H1 (cell line): ENCODE results near the gene L3MBTL4. TPM values are rescaled to one million over a fixed set of nuclear protein-coding genes. Genes with fewer than 3 reads are reported as not detected.

Source experiments
- CTCF ChIA-PET: fragments of 300-600 bp; sonication (Branson Sonifier 250); formaldehyde crosslinking; loops from one replicate; lab custom pipeline; 2021; ENCODE audit not compliant: partially characterized antibody; lab: Charles Lee
- POLR2A ChIA-PET: fragments of 300-600 bp; sonication (Branson Sonifier 250); formaldehyde crosslinking; loops from one replicate; lab custom pipeline; 2021; ENCODE audit warnings: inconsistent platforms; ENCODE audit not compliant: partially characterized antibody; lab: Charles Lee
- DNase-seq, 2 experiments: peaks; one replicate each; pipeline versions ENCODE4 v3.0.0 to v3.0.0-alpha.2; 2010 to 2022; ENCODE audit warnings: low spot score in 2 of 2, low read depth in 1 of 2, mixed read lengths in 1 of 2
- FAIRE-seq: peaks from 2 replicates; lab custom pipeline; 2011; peaks lifted over from hg19 to GRCh38; lab: Jason Lieb, UNC
- H2AFZ ChIP-seq: 2 replicates; pipeline ENCODE4 v1.8.1; 2012; ENCODE audit warnings: low read length, inconsistent platforms
- H2AK5ac ChIP-seq: 2 replicates; pipeline ENCODE4 v1.6.1; 2013; ENCODE audit warnings: low read depth, low read length
- H2BK120ac ChIP-seq: replicated peaks from 2 replicates; pipeline ENCODE3; 2013; ENCODE audit warnings: low read depth, low read length, inconsistent platforms
- H2BK12ac ChIP-seq: 2 replicates; pipeline ENCODE4 v1.6.1; 2013; ENCODE audit warnings: low read depth, low read length
- H2BK15ac ChIP-seq: 2 replicates; pipeline ENCODE4 v1.6.1; 2013; ENCODE audit warnings: low read length
- H2BK20ac ChIP-seq: 2 replicates; pipeline ENCODE4 v1.6.1; 2013; ENCODE audit warnings: low read length
- H2BK5ac ChIP-seq: 2 replicates; pipeline ENCODE4 v1.6.1; 2013; ENCODE audit warnings: low read depth, low read length
- H3K14ac ChIP-seq: 2 replicates; pipeline ENCODE4 v1.6.1; 2013; ENCODE audit warnings: inconsistent platforms; ENCODE audit not compliant: insufficient read length
- H3K18ac ChIP-seq: 2 replicates; pipeline ENCODE4 v1.6.1; 2013; ENCODE audit warnings: low read length; ENCODE audit errors: extremely low read depth
- H3K23ac ChIP-seq: 2 replicates; pipeline ENCODE4 v1.6.1; 2013; ENCODE audit warnings: inconsistent platforms; ENCODE audit not compliant: insufficient read length
- H3K23me2 ChIP-seq: 2 replicates; pipeline ENCODE4 v1.6.1; 2013; ENCODE audit warnings: low read depth, low read length
- H3K27ac ChIP-seq: 2 replicates; pipeline ENCODE4 v1.6.1; 2011; ENCODE audit warnings: low read depth, low read length, inconsistent platforms
- H3K27me3 ChIP-seq, 4 experiments: replicated peaks in 1 of 4; 1 replicate in 1 of 4; 2 replicates in 3 of 4; pipeline versions ENCODE4 v1.6.1 to v1.8.1; 2011 to 2013; ENCODE audit warnings: low read length in 3 of 4, mild to moderate bottlenecking in 3 of 4, inconsistent platforms in 2 of 4, mixed read lengths in 2 of 4, moderate library complexity in 1 of 4; ENCODE audit not compliant: control insufficient read depth in 3 of 4, insufficient read depth in 3 of 4; ENCODE audit errors: extremely low read depth in 1 of 4
- H3K36me3 ChIP-seq, 4 experiments: 2 replicates each; pipeline versions ENCODE4 v1.6.1 to v1.8.1; 2011 to 2013; ENCODE audit warnings: mild to moderate bottlenecking in 4 of 4, low read length in 3 of 4, moderate library complexity in 2 of 4, control low read depth in 1 of 4, inconsistent platforms in 1 of 4; ENCODE audit not compliant: insufficient read depth in 4 of 4, control insufficient read depth in 2 of 4
- H3K4ac ChIP-seq: replicated peaks from 2 replicates; pipeline ENCODE3; 2013; ENCODE audit warnings: low read length, low read depth, mixed read lengths, inconsistent platforms; ENCODE audit not compliant: insufficient read length
- H3K4me1 ChIP-seq, 4 experiments: replicated peaks in 1 of 4; 1 replicate in 1 of 4; 2 replicates in 3 of 4; pipeline versions ENCODE4 v1.6.1 to v1.8.1; 2011 to 2013; ENCODE audit warnings: low read length in 3 of 4, inconsistent platforms in 2 of 4, mixed read lengths in 1 of 4; ENCODE audit not compliant: insufficient read depth in 4 of 4, control insufficient read depth in 3 of 4
- H3K4me2 ChIP-seq, 2 experiments: 2 replicates each; pipeline versions ENCODE4 v1.6.1 to v1.8.1; 2011 to 2013; ENCODE audit warnings: low read depth in 2 of 2, low read length in 2 of 2, control low read depth in 1 of 2, inconsistent platforms in 1 of 2, mild to moderate bottlenecking in 1 of 2; ENCODE audit not compliant: insufficient read depth in 1 of 2
- H3K4me3 ChIP-seq, 4 experiments: fragments of 200-600, 300-600 bp in 1 of 4; sonication (generic), shearing (Covaris generic), sonication (Bioruptor Twin) in 1 of 4; 2 replicates each; pipeline versions ENCODE4 v1.5.1 to v1.8.1; 2011 to 2016; ENCODE audit warnings: low read length in 4 of 4, low read depth in 3 of 4, control low read depth in 2 of 4, inconsistent platforms in 2 of 4, mild to moderate bottlenecking in 2 of 4, mixed read lengths in 1 of 4, moderate library complexity in 1 of 4; ENCODE audit not compliant: insufficient read depth in 2 of 4; ENCODE audit errors: extremely low read depth in 1 of 4
- H3K56ac ChIP-seq: replicated peaks from 2 replicates; pipeline ENCODE3; 2013; ENCODE audit warnings: low read depth, mild to moderate bottlenecking, mixed read lengths, low read length, inconsistent platforms; ENCODE audit not compliant: insufficient read length
- H3K79me1 ChIP-seq: 2 replicates; pipeline ENCODE4 v1.6.1; 2013; ENCODE audit warnings: low read depth, low read length, control low read depth
- H3K79me2 ChIP-seq, 2 experiments: 2 replicates each; pipeline versions ENCODE4 v1.6.1 to v1.8.1; 2012 to 2013; ENCODE audit warnings: low read length in 2 of 2, mild to moderate bottlenecking in 2 of 2, inconsistent platforms in 1 of 2; ENCODE audit not compliant: insufficient read depth in 2 of 2, control insufficient read depth in 1 of 2
- H3K9ac ChIP-seq, 4 experiments: replicated peaks in 1 of 4; 1 replicate in 1 of 4; 2 replicates in 3 of 4; pipeline versions ENCODE4 v1.6.1 to v1.8.1; 2011 to 2013; ENCODE audit warnings: low read depth in 3 of 4, low read length in 3 of 4, control low read depth in 2 of 4, mild to moderate bottlenecking in 2 of 4, moderate library complexity in 2 of 4, inconsistent platforms in 1 of 4; ENCODE audit errors: extremely low read depth in 1 of 4
- H3K9me3 ChIP-seq, 2 experiments: 2 replicates each; pipeline versions ENCODE4 v1.6.1 to v1.8.1; 2012 to 2013; ENCODE audit warnings: mild to moderate bottlenecking in 2 of 2, moderate library complexity in 2 of 2, control low read depth in 1 of 2, inconsistent platforms in 1 of 2, low read depth in 1 of 2, low read length in 1 of 2, mixed read lengths in 1 of 2; ENCODE audit not compliant: insufficient read depth in 2 of 2
- H4K20me1 ChIP-seq, 2 experiments: replicated peaks in 1 of 2; 2 replicates each; pipeline versions ENCODE3 to v1.8.1; 2011 to 2013; ENCODE audit warnings: inconsistent platforms in 2 of 2, low read length in 2 of 2, mild to moderate bottlenecking in 1 of 2; ENCODE audit not compliant: insufficient read depth in 2 of 2, control insufficient read depth in 1 of 2
- H4K5ac ChIP-seq: 2 replicates; pipeline ENCODE4 v1.6.1; 2013; ENCODE audit warnings: low read length, low read depth, mixed read lengths, inconsistent platforms; ENCODE audit not compliant: insufficient read length
- H4K8ac ChIP-seq: 2 replicates; pipeline ENCODE4 v1.8.0; 2013; ENCODE audit warnings: mild to moderate bottlenecking, moderate library complexity, low read length, inconsistent platforms; ENCODE audit not compliant: insufficient read depth; ENCODE audit errors: extremely low read depth
- H4K91ac ChIP-seq: replicated peaks from 2 replicates; pipeline ENCODE3; 2013; ENCODE audit warnings: low read length, mixed read lengths, inconsistent platforms; ENCODE audit not compliant: insufficient read length
- SP4 ChIP-seq: IDR thresholded peaks from 2 replicates; pipeline ENCODE4 v1.6.1; 2012; ENCODE audit warnings: low read length, inconsistent platforms
- WGBS, 2 experiments: shearing (Covaris generic) in 1 of 2; methylation state at CpG; one replicate each; pipeline versions ENCODE4 v1.1.6 to v1.1.7; 2013 to 2015; ENCODE audit warnings: low lambda C conversion rate in 2 of 2, mixed read lengths in 2 of 2, inconsistent platforms in 1 of 2, low coverage in 1 of 2, missing lambda C conversion rate in 1 of 2; ENCODE audit not compliant: insufficient replicate concordance in 2 of 2, insufficient coverage in 1 of 2, insufficient read length in 1 of 2; ENCODE audit errors: extremely low coverage in 1 of 2, missing lambda C conversion rate in 1 of 2; 5-methylcytosine and 5-hydroxymethylcytosine counted together
- polyA plus RNA-seq, 7 experiments: library from polyadenylated mRNA; depleted of rRNA in 3 of 7; stranded (reverse) in 5 of 7; unstranded in 2 of 7; fragments of >200 nt in 5 of 7; fragments of 200-250 nt in 2 of 7; gene quantifications; 1 replicate in 5 of 7; 2 replicates in 1 of 7; 4 replicates in 1 of 7; pipeline versions ENCODE4 v1.2.1 to v1.2.3, GENCODE V29; 2011 to 2013; ENCODE audit warnings: missing spikeins in 2 of 7, mixed read lengths in 2 of 7
- total RNA-seq: library from RNA; stranded (reverse); fragmentation: NEBNext Ultra II Directional; extraction: Animal tissue kit (Norgen Biotek cat#: 25700); gene quantifications from 2 replicates; pipeline ENCODE4 v1.2.1, GENCODE V29; 2021

Gene L3MBTL4
- total and polyA plus RNA-seq, 2 of the 8 experiments (the other 6 are each of a cell fraction or from before 2014, with no cell fraction given) = 1.0 to 2.1 TPM

- WGBS, 2 experiments = 93% methylated on average over 4 of the region's 4 CpGs; no CpG with 5 or more reads in 1 of the 2 experiments
- no peak for TF ChIP-seq SP4
Observed at GRCh38 chr18:6115710-6116109, 299.0 kb downstream of the L3MBTL4 start.

More at GRCh38 chr18:6115710-6116109, 299.0 kb downstream of the L3MBTL4 start:
- Histone ChIP-seq H3K36me3 (no peaks in the 10 kb centered on the region), H2BK5ac (no peak overlapping the region), H3K9me3 (no peaks in the 10 kb centered on the region), H4K20me1 (no peaks in the 10 kb centered on the region), H3K14ac (no peak overlapping the region), H3K27me3 (no peaks in the 10 kb centered on the region), H2BK12ac (no peak overlapping the region), H3K79me2 (no peaks in the 10 kb centered on the region), H3K23me2 (no peaks in the 10 kb centered on the region), H3K23ac (no peak overlapping the region), H3K9ac (no peak overlapping the region), H4K8ac (no peak overlapping the region), H3K4me1 (peaks cover 0 to 6% (median 1%) of the 10 kb centered on the region in 4 experiments; a peak in 3 of 7 replicates), H2BK20ac (no peak overlapping the region), H3K56ac (no peak overlapping the region), H3K18ac (no peak overlapping the region), H3K4ac (no peak overlapping the region), H3K4me3 (no peak overlapping the region), H2AFZ (no peak overlapping the region), H2AK5ac (no peak overlapping the region), H4K91ac (no peak overlapping the region), H2BK120ac (no peak overlapping the region), H3K79me1 (no peaks in the 10 kb centered on the region), H3K27ac (no peak overlapping the region), H3K4me2 (no peak overlapping the region), H2BK15ac (no peak overlapping the region), H4K5ac (no peak overlapping the region)
- POLR2A ChIA-PET = no interaction called here
- FAIRE-seq (no peak), DNase-seq (no peak)
- CTCF ChIA-PET = no interaction called here
